ENCODE measurements around the gene CARS1. TPM values are rescaled to one million over a fixed set of nuclear protein-coding genes. Genes with fewer than 3 reads are reported as not detected.
A peak's percentile ranks its signal among the peaks of the same experiment; 100 is the strongest.

Gene CARS1
- total and polyA plus RNA-seq, 2 of the 8 experiments (the other 6 are each of a cell fraction or from before 2014, with no cell fraction given): 44.1 to 100 TPM

DNA sequence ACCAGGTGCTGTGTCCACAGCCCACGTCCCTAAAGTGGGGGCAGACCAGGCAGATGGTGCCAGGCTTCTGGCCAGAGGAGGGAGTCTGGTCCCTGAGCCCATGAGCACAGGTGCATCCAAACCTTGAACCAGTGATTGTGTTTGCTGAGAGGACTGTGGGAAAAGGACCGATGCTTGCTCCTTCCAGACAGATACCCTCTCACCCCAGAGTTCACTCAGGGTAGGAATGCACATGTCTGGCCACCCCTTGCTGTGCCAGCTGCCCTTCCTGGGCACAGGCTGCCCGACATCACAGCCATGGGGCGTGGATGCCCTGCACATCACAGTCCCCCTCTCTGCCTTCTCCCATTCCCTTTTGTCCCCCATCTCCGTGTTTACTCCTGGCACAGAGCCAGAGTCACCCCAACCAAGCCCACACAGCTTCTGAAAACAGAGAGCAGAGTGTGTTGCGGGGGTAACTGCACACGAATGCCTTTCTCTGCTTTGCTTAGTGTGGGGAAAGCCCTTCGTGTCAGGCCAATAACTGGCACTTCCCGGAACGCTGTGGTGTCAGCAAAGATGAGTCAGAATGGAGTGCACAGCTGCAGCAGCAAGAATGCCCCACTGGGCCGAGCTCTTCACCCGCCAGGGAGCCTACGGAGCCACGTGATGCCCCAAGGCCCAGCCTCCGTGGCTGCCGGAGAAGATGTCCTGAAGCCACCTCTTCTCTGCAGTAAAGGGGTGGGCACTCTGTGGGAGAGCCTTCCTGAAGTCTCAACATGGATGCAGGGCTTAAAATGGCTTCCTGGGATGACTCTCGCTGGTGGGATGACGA lies 7.6 kb downstream of the CARS1 start:
- FAIRE-seq: no peak

More for the DNA sequence above, 7.6 kb downstream of the CARS1 start:
- Histone ChIP-seq H3K56ac (replicated peaks; ENCODE audit: insufficient read length, low read depth, low read length) (no peak overlapping the region), H3K79me2 (ENCODE audit: control insufficient read depth in 1 of 2, insufficient read depth in 2 of 2, low read length in 2 of 2) (peaks cover 15 to 94% of the 10 kb centered on the region in 2 experiments), H3K18ac (ENCODE audit: extremely low read depth, low read length) (no peak overlapping the region), H3K27me3 (replicated peaks in 1 of 4; ENCODE audit: control insufficient read depth in 3 of 4, extremely low read depth in 1 of 4, insufficient read depth in 3 of 4, low read length in 3 of 4) (no peaks in the 10 kb centered on the region), H3K4me2 (ENCODE audit: insufficient read depth in 1 of 2, low read depth in 2 of 2, low read length in 2 of 2) (no peak overlapping the region), H3K4me3 (ENCODE audit: extremely low read depth in 1 of 4, insufficient read depth in 2 of 4, low read depth in 3 of 4, low read length in 4 of 4) (no peak overlapping the region), H4K5ac (ENCODE audit: insufficient read length, low read depth, low read length) (no peak overlapping the region), H2BK12ac (ENCODE audit: low read depth, low read length) (no peak overlapping the region), H3K9ac (replicated peaks in 1 of 4; ENCODE audit: extremely low read depth in 1 of 4, low read depth in 3 of 4, low read length in 3 of 4) (no peak overlapping the region), H3K4me1 (replicated peaks in 1 of 4; ENCODE audit: control insufficient read depth in 3 of 4, insufficient read depth in 4 of 4, low read length in 3 of 4) (peaks cover 0 to 13% (median 6%) of the 10 kb centered on the region in 4 experiments; a peak in 5 of 7 replicates), H2BK5ac (ENCODE audit: low read depth, low read length) (no peak overlapping the region; the same call in 1 of the 2 replicates), H2AFZ (ENCODE audit: low read length) (no peak overlapping the region), H3K23ac (ENCODE audit: insufficient read length) (no peak overlapping the region), H3K36me3 (ENCODE audit: control insufficient read depth in 2 of 4, insufficient read depth in 4 of 4, low read length in 3 of 4) (peaks cover 0 to 29% (median 2%) of the 10 kb centered on the region in 4 experiments; a peak in 3 of 8 replicates), H4K8ac (ENCODE audit: extremely low read depth, insufficient read depth, low read length) (peak overlapping the region; percentile 38), H3K9me3 (ENCODE audit: insufficient read depth in 2 of 2, low read depth in 1 of 2, low read length in 1 of 2) (no peaks in the 10 kb centered on the region), H3K14ac (ENCODE audit: insufficient read length) (no peak overlapping the region), H3K79me1 (ENCODE audit: low read depth, low read length) (peaks cover 40% of the 10 kb centered on the region), H3K27ac (ENCODE audit: low read depth, low read length) (no peak overlapping the region), H3K23me2 (ENCODE audit: low read depth, low read length) (no peaks in the 10 kb centered on the region), H3K4ac (replicated peaks; ENCODE audit: insufficient read length, low read depth, low read length) (no peak overlapping the region), H2BK15ac (ENCODE audit: low read length) (no peak overlapping the region), H4K20me1 (replicated peaks in 1 of 2; ENCODE audit: control insufficient read depth in 1 of 2, insufficient read depth in 2 of 2, low read length in 2 of 2) (peaks cover 42 to 58% of the 10 kb centered on the region in 2 experiments), H2BK20ac (ENCODE audit: low read length) (no peak overlapping the region), H4K91ac (replicated peaks; ENCODE audit: insufficient read length, low read length) (no peak overlapping the region), H2BK120ac (replicated peaks; ENCODE audit: low read depth, low read length) (no peak overlapping the region), H2AK5ac (ENCODE audit: low read depth, low read length) (no peak overlapping the region)
- 87% methylated on average over 18 of the region's 18 CpGs; no CpG with 5 or more reads in 1 of the 2 experiments for WGBS, 2 experiments (ENCODE audit: extremely low coverage in 1 of 2, insufficient coverage in 1 of 2, insufficient read length in 1 of 2, insufficient replicate concordance in 2 of 2, low coverage in 1 of 2, low lambda C conversion rate in 2 of 2, missing lambda C conversion rate in 1 of 2)
- no peak for DNase-seq (ENCODE audit: low read depth in 1 of 2, low spot score in 2 of 2)
- ChIA-PET CTCF (ENCODE audit: partially characterized antibody) (interaction anchor here (1.0 to 20.3 kb wide), 6 partner anchors 14 to 168 kb away, joined by 4 to 434 read pairs (median 6); no protein-coding TSS in a partner anchor), POLR2A (ENCODE audit: partially characterized antibody) (interaction anchor here (0.7 to 3.7 kb wide), 7 partner anchors 8 to 41 kb away, joined by 3 to 32 read pairs (median 4); partner anchors contain the start of gene CARS1)
- 0 out of 2 replicates have a peak, but pooled peaks have one; percentile 24 for TF ChIP-seq YY1 (IDR thresholded peaks at IDR 0.05; ENCODE audit: low read depth, low read length)
- TF ChIP-seq BRCA1 (IDR thresholded peaks at IDR 0.05; ENCODE audit: low read depth, low read length): no peak
- no peak for TF ChIP-seq CBX5 (IDR thresholded peaks at IDR 0.05; ENCODE audit: low read depth, low read length)
